NAMALWA (cell line): Measurements from ENCODE around the gene E2F8.
"Not testable (repeated sequence)": the region's sequence is repeated elsewhere in the genome, so short reads cannot be mapped to it uniquely, and the experiment has no call there.

Experiments used
- DNase-seq: peaks from one replicate; pipeline ENCODE4 v3.0.0-alpha.2; 2015; ENCODE audit warnings: low spot score

The E2F8 gene

GRCh38 chr11:19240420-19241259, at the start of gene E2F8:
Gene E2F8 (minus strand): TSS chr11:19240945. CDS start chr11:19240121, 824 bp downstream.
- DNase-seq = peak; percentile 97

GRCh38 chr11:19290356-19290755, 49.6 kb upstream of the E2F8 start:
- DNase-seq = no peak

GRCh38 chr11:19288256-19288655, 47.5 kb upstream of the E2F8 start:
- no peak for DNase-seq

GRCh38 chr11:19286411-19286810, 45.7 kb upstream of the E2F8 start:
- DNase-seq = no peak

GRCh38 chr11:19284881-19285280, 44.1 kb upstream of the E2F8 start:
- DNase-seq = no peak

GRCh38 chr11:19283991-19284390, 43.2 kb upstream of the E2F8 start:
- DNase-seq = no peak

- DNase-seq = no peak
These were observed 40.8 kb upstream of the E2F8 start for GRCh38 chr11:19281555-19281954.

- peak; percentile 74 for DNase-seq
These were observed 40.3 kb upstream of the E2F8 start for GRCh38 chr11:19281041-19281440.

GRCh38 chr11:19279451-19279850, 38.7 kb upstream of the E2F8 start:
- peak; percentile 73 for DNase-seq

GRCh38 chr11:19276859-19277808, 36.4 kb upstream of the E2F8 start:
- no peak for DNase-seq

GRCh38 chr11:19275496-19275895, 34.8 kb upstream of the E2F8 start:
- no peak for DNase-seq

GRCh38 chr11:19273219-19273618, 32.5 kb upstream of the E2F8 start:
- DNase-seq = not testable (repeated sequence)

- no peak for DNase-seq
These were observed 28.2 kb upstream of the E2F8 start for GRCh38 chr11:19268909-19269308.

- DNase-seq = no peak
These were observed 26.8 kb upstream of the E2F8 start for GRCh38 chr11:19267567-19267966.

GRCh38 chr11:19263333-19263732, 22.6 kb upstream of the E2F8 start:
- no peak for DNase-seq

GRCh38 chr11:19259487-19260345, 19.0 kb upstream of the E2F8 start:
- DNase-seq = peak; percentile 82

GRCh38 chr11:19258641-19259230, 18.0 kb upstream of the E2F8 start:
- no peak for DNase-seq

- not testable (repeated sequence) for DNase-seq
These were observed 13.7 kb upstream of the E2F8 start for GRCh38 chr11:19254441-19254840.

- no peak for DNase-seq
These were observed 13.1 kb upstream of the E2F8 start for GRCh38 chr11:19253817-19254216.

GRCh38 chr11:19253153-19253745, 12.5 kb upstream of the E2F8 start:
- no peak for DNase-seq
